ENCODE results near the gene MDGA2.

The MDGA2 gene

GRCh38 chr14:47276931-47277330, 398.5 kb downstream of the MDGA2 start:
- no peak overlapping the region for H3K4me3 ChIP-seq (ENCODE audit: control insufficient read depth, low read depth, low read length)
- DNase-seq (ENCODE audit: low read depth): no peak
- no peak for TF ChIP-seq CTCF (conservative IDR thresholded peaks at IDR 0.05; ENCODE audit: control insufficient read depth, insufficient read depth, low read depth, low read length)

GRCh38 chr14:47273939-47274338, 401.5 kb downstream of the MDGA2 start:
- DNase-seq (ENCODE audit: low read depth): no peak
- H3K4me3 ChIP-seq (ENCODE audit: control insufficient read depth, low read depth, low read length): no peak overlapping the region
- no peak for TF ChIP-seq CTCF (conservative IDR thresholded peaks at IDR 0.05; ENCODE audit: control insufficient read depth, insufficient read depth, low read depth, low read length)

GRCh38 chr14:47270715-47271114, 404.7 kb downstream of the MDGA2 start:
- no peak overlapping the region for H3K4me3 ChIP-seq (ENCODE audit: control insufficient read depth, low read depth, low read length)
- no peak for TF ChIP-seq CTCF (conservative IDR thresholded peaks at IDR 0.05; ENCODE audit: control insufficient read depth, insufficient read depth, low read depth, low read length)
- DNase-seq (ENCODE audit: low read depth): no peak

- DNase-seq (ENCODE audit: low read depth): peak; percentile 3
- no peak overlapping the region for H3K4me3 ChIP-seq (ENCODE audit: control insufficient read depth, low read depth, low read length)
- no peak for TF ChIP-seq CTCF (conservative IDR thresholded peaks at IDR 0.05; ENCODE audit: control insufficient read depth, insufficient read depth, low read depth, low read length)
Measured at GRCh38 chr14:47269756-47270492, 405.5 kb downstream of the MDGA2 start.

- no peak for TF ChIP-seq CTCF (conservative IDR thresholded peaks at IDR 0.05; ENCODE audit: control insufficient read depth, insufficient read depth, low read depth, low read length)
- no peak for DNase-seq (ENCODE audit: low read depth)
Measured at GRCh38 chr14:47264842-47265241, 410.6 kb downstream of the MDGA2 start.

GRCh38 chr14:47262801-47263200, 412.6 kb downstream of the MDGA2 start:
- no peak for DNase-seq (ENCODE audit: low read depth)
- H3K4me3 ChIP-seq (ENCODE audit: control insufficient read depth, low read depth, low read length): no peak overlapping the region
- TF ChIP-seq CTCF (conservative IDR thresholded peaks at IDR 0.05; ENCODE audit: control insufficient read depth, insufficient read depth, low read depth, low read length): no peak

More at GRCh38 chr14:47264842-47265241, 410.6 kb downstream of the MDGA2 start:
- no peak overlapping the region for H3K4me3 ChIP-seq (ENCODE audit: control insufficient read depth, low read depth, low read length)
